LNCAP (cell line): Measurements from ENCODE around the gene PLD5.

Experiments used
- TF ChIP-seq, protein P1 (sequence below): fragments of 450-650 bp; IDR thresholded peaks from 2 replicates; pipeline ENCODE4 v1.5.1; 2017; ENCODE audit warnings: mild to moderate bottlenecking

PLD5 gene

DNA sequence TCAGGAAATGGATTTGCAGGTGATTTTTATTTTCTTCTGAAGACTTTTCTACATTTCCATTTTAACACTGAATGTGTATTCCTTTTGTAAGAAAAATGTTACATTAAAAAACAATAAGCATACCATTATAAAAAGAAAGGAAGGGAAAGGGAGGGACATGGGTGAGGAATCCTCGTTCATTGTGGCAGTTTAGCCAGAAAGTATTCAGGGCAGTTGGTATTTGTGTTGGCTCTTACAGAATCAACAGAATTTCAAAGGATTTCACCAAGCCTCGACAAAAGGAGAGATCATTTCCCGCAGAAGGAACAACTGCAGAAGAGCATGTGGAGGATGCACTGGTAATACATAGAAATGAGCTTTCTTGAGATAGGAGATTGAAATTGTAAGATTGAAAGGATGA is 35.0 kb downstream of the PLD5 start:
- TF ChIP-seq, protein P1, sequence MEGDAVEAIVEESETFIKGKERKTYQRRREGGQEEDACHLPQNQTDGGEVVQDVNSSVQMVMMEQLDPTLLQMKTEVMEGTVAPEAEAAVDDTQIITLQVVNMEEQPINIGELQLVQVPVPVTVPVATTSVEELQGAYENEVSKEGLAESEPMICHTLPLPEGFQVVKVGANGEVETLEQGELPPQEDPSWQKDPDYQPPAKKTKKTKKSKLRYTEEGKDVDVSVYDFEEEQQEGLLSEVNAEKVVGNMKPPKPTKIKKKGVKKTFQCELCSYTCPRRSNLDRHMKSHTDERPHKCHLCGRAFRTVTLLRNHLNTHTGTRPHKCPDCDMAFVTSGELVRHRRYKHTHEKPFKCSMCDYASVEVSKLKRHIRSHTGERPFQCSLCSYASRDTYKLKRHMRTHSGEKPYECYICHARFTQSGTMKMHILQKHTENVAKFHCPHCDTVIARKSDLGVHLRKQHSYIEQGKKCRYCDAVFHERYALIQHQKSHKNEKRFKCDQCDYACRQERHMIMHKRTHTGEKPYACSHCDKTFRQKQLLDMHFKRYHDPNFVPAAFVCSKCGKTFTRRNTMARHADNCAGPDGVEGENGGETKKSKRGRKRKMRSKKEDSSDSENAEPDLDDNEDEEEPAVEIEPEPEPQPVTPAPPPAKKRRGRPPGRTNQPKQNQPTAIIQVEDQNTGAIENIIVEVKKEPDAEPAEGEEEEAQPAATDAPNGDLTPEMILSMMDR: no peak

DNA sequence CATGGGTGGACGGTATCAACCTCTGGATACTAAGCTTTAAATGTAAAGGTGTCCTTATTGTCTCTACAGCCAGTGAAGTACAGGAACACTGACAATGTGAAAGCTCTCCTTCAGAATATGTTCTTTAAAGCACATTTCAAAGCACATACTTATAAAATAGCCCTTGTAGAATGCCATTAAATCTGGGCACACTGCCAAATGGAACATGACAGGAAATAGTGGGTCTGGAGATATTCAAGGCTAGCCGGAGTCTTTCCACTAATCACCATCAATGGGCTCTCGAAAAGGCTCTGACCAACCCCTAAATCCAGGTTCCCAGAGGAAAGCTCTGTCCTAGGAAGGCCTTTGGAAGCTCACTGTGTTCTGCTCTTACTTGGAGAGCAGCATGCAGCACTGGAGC is 46.6 kb downstream of the PLD5 start:
- TF ChIP-seq, protein P1: no peak

DNA sequence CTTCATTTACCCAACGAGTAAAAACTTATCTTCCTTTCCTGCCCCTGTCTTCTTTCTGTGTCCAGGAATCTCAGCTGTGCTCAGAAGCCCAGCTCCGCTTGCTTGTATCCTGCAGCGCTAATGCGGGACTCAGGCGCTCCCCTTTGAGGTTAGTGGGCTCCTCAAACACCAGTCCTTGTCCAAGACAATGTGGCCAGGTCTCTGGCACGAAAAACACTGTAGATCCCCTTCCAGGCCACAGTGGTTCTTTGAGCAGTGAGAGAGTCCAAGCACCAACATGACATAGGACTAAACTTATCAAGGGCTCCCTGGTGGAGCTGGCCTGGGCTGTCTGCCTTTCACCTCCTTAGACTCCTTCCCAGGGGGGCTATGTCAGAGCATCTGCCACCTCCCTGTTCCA is 53.7 kb downstream of the PLD5 start:
- TF ChIP-seq, protein P1: no peak

DNA sequence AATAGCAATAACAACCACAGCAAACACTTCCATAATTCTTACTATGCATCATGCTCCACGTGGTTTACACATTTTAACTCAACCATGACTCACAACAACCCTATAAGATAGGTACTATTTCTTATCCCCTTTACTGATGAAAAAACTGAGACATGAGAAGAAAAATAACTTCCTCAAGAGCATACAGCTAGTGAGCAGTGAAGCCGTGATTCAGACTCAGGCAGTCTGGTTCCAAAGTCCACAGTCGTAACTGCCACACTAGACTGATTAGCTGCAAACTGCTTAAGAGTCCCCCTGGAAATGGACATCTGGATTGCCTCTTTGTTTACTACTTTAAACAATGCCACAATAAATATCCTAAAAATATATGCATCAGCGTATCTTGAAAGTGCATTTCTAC is 55.7 kb downstream of the PLD5 start:
- TF ChIP-seq, protein P1: no peak

DNA sequence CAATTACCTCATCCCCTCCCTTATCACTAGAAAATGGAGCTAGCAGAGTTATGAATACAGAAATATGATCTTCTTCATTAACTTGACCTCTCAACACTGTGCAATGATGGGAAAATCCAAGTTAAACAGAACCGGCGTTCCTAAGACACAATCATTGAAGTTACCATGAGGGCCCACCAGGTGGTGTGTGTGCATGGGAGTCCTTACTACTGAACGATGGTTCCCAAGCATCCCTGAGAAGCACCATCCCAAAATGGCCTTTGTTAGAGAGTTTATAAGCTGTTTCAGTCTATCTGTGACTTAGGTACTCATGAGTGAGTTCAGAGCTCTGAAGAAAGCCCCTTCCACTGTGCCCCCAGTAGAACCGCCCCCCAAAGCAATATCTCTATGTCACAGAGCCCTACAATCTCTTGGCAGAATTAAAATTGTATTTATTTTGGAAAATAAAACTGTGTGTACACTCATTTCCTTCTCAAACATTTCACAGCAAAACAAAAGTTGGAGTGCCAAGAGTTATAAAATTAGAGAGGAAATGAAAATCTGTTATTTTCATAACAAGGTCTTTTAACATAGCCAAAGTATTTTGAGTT is 56.8 kb downstream of the PLD5 start:
- TF ChIP-seq, protein P1: peak; percentile 74

DNA sequence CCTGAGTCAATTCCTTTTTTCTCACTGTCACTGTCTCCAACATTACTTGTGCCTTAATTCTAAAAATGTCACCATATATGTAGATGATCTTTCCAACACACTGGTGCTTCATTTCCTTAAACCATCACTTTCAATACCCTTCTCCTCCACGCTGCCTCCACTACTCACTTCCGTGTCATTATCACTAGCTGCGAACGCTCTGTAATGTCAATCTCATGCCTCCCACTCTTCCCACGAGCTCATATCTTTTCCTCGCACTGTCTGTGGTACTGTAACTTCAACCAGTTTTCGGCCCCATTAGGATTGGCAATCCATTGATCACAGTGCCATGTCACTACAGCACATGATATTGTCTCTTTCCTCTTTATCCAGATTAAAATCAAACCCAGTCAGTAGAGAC is 61.6 kb downstream of the PLD5 start:
- TF ChIP-seq, protein P1: no peak

DNA sequence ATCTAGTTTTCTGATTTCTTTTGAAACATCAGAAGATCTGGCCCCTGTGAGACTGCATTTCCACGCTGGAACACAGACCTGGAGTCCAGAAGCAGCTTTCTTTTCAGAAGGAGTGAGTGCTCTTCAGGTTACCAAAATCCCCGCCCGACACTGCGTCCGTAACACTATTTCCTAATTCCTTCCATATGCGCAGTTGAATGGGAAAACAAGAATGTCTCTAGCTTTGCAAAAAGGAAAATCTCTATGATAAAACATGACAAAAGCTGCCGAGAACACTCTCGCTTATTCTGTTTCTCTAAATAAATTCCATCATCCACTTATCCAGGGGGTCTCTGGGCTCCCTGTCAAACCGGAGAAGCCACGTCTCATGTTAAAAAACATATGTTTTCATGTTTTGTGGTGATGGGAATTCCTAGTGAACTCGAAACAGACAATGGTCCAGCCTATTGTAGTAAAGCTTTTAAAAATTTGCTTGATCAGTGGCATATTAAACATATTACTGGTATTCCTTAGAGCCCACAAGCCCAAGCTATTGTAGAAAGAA is 67.7 kb downstream of the PLD5 start:
- TF ChIP-seq, protein P1: no peak

DNA sequence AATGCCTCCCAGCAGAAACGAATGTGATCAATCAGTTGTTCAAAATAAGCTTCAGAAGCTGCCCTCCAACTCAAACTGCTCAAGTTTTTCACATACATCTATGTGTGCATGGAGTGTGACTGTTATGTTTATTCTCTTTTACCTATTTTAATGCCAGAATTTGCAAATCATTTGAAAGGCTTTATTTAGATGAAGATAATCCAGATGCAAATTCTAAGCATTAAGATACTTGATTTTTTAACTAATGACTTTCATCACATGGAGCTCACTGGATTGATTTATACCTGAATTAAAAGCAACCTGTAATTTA is 69.5 kb downstream of the PLD5 start:
- TF ChIP-seq, protein P1: peak; percentile 5; the same call in 1 of the 2 replicates
